Uterus (tissue), 4 donors: ENCODE results near the gene MAT1A. TPM values are rescaled to one million over a fixed set of nuclear protein-coding genes. Genes with fewer than 3 reads are reported as not detected.

Source experiments
- DNase-seq, 2 donors: peaks; one replicate each; pipeline ENCODE4 v3.0.0-alpha.2; 2019 to 2020
- H3K27ac ChIP-seq, 2 donors: fragments of 200-600 bp; sonication (generic); 1 replicate in 1 of 2; 2 replicates in 1 of 2; pipeline ENCODE4 v1.5.1; 2016 to 2018
- H3K27me3 ChIP-seq, 2 donors: fragments of 200-600 bp; sonication (generic); one replicate each; pipeline ENCODE4 v1.5.1; 2018 to 2019; ENCODE audit warnings: control low read depth in 1 of 2
- H3K36me3 ChIP-seq, 2 donors: fragments of 200-600 bp; sonication (generic); one replicate each; pipeline ENCODE4 v1.5.1; 2019; ENCODE audit warnings: control low read depth in 1 of 2
- H3K4me1 ChIP-seq, 2 donors: fragments of 200-600 bp; sonication (generic); one replicate each; pipeline ENCODE4 v1.5.1; 2018 to 2019; ENCODE audit warnings: control low read depth in 1 of 2
- H3K4me3 ChIP-seq, 2 donors: fragments of 200-600 bp; sonication (generic); 1 replicate in 1 of 2; 2 replicates in 1 of 2; pipeline ENCODE4 v1.5.1; 2018 to 2019; ENCODE audit warnings: mild to moderate bottlenecking in 1 of 2
- H3K9me3 ChIP-seq, 2 donors: fragments of 200-600 bp; sonication (generic); one replicate each; pipeline ENCODE4 v1.5.1; 2019; ENCODE audit warnings: control low read depth in 1 of 2
- POLR2A ChIP-seq, 2 donors: fragments of 450-650 bp; IDR thresholded peaks; one replicate each; pipeline ENCODE4 v1.6.1; 2016; ENCODE audit warnings: antibody characterized with exemption in 2 of 2, mild to moderate bottlenecking in 1 of 2, moderate library complexity in 1 of 2
- intact Hi-C: fragments of 100-400 bp; cut with DNase I; formaldehyde crosslinking; loops from one replicate; pipeline ENCODE4 v1.15.1; 2023; ENCODE audit warnings: low total_unique reads
- total RNA-seq, 4 donors: library from RNA; depleted of rRNA in 3 of 4; stranded (reverse); fragments of >200 nt in 3 of 4; gene quantifications; one replicate each; pipeline versions ENCODE4 v1.1.0 to v1.2.4, GENCODE V29; 2014 to 2023
- TF ChIP-seq, protein P1 (sequence below), 4 experiments: fragments of 200-600 bp in 2 of 4; fragments of 450-650 bp in 2 of 4; sonication (generic) in 2 of 4; IDR thresholded peaks; one replicate each; pipeline ENCODE4 v1.5.1; 2016 to 2019; ENCODE audit warnings: antibody characterized with exemption in 4 of 4, mild to moderate bottlenecking in 2 of 4, moderate library complexity in 1 of 4
- donor health status: DM: yes; HTN: yes; CAD: no.

The MAT1A gene
- total RNA-seq, 4 donors from 2014 or later, result 0.21 TPM; not detected in 3

DNA sequence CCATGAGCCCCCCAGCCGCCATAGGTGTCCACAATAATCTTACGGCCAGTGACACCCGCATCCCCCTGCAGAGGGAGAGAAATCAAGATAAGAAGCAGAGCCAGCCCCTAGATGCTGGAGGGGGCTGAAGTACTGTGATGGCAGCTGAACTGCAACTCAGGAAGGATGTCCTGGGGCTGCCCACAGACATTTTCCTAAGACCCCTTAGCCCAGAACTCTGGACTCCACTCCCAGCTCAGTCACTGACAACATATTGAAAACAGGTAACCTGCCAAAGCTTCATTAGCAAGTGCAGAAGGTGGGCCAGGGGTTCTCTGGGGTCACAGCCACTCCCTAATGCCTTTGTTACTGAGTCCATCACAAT, 14.3 kb downstream of the MAT1A start:
- intact Hi-C loops, result no loop called here
- Histone ChIP-seq H3K4me3 (no peak overlapping the region), H3K27ac (no peak overlapping the region)

DNA sequence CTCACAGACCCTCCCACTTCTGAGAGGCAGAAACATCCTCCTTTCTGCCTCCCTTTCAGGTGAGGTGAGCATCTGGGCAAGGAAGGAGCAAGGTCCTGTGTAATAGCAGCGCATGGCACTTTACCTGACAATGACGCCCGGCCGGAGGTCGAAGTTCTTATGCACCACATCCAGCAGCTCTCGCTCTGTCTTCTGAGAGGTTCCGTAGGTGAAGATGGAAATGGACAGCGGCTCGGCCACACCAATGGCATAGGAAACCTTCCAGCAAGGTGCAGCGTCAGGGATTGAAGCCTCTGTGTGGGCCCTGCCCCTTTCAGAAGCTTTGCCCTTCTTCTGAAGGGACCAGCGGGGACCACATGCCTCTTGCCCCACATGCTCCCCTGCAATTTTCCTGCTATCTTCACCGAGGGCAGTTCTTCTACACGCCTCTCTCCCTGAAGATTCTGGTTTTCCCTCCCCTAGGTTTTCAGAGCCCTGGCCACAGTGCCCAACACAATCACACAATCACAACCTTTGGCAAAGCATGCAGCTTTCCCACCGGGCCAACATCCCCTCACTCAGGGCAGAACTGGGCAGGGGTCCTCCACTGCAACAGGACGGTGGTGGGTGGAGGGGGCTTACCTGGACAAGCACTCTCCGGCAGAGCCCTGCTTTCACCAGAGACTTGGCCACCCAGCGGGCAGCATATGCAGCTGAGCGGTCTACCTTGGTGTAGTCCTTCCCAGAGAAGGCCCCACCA, 14.9 kb downstream of the MAT1A start:
- intact Hi-C loops, result no loop called here
- H3K4me1 ChIP-seq, result no peaks in the 10 kb centered on the region
- TF ChIP-seq, protein P1, sequence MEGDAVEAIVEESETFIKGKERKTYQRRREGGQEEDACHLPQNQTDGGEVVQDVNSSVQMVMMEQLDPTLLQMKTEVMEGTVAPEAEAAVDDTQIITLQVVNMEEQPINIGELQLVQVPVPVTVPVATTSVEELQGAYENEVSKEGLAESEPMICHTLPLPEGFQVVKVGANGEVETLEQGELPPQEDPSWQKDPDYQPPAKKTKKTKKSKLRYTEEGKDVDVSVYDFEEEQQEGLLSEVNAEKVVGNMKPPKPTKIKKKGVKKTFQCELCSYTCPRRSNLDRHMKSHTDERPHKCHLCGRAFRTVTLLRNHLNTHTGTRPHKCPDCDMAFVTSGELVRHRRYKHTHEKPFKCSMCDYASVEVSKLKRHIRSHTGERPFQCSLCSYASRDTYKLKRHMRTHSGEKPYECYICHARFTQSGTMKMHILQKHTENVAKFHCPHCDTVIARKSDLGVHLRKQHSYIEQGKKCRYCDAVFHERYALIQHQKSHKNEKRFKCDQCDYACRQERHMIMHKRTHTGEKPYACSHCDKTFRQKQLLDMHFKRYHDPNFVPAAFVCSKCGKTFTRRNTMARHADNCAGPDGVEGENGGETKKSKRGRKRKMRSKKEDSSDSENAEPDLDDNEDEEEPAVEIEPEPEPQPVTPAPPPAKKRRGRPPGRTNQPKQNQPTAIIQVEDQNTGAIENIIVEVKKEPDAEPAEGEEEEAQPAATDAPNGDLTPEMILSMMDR (IDR thresholded peaks at IDR 0.05), result no peak
- TF ChIP-seq POLR2A (IDR thresholded peaks at IDR 0.05), result no peak
- H3K4me3 ChIP-seq, result no peak overlapping the region
- H3K36me3 ChIP-seq, result no peaks in the 10 kb centered on the region
- no peaks in the 10 kb centered on the region for H3K27me3 ChIP-seq
- H3K27ac ChIP-seq, result no peak overlapping the region
- DNase-seq, result no peak
- H3K9me3 ChIP-seq, result no peaks in the 10 kb centered on the region

More for the DNA sequence above, 14.3 kb downstream of the MAT1A start:
- H3K9me3 ChIP-seq, result no peaks in the 10 kb centered on the region
- H3K27me3 ChIP-seq, result no peaks in the 10 kb centered on the region
- no peak for DNase-seq
- TF ChIP-seq, protein P1 (IDR thresholded peaks at IDR 0.05), result no peak
- TF ChIP-seq POLR2A (IDR thresholded peaks at IDR 0.05), result no peak
- no peaks in the 10 kb centered on the region for H3K4me1 ChIP-seq
- H3K36me3 ChIP-seq, result no peaks in the 10 kb centered on the region

DNA sequence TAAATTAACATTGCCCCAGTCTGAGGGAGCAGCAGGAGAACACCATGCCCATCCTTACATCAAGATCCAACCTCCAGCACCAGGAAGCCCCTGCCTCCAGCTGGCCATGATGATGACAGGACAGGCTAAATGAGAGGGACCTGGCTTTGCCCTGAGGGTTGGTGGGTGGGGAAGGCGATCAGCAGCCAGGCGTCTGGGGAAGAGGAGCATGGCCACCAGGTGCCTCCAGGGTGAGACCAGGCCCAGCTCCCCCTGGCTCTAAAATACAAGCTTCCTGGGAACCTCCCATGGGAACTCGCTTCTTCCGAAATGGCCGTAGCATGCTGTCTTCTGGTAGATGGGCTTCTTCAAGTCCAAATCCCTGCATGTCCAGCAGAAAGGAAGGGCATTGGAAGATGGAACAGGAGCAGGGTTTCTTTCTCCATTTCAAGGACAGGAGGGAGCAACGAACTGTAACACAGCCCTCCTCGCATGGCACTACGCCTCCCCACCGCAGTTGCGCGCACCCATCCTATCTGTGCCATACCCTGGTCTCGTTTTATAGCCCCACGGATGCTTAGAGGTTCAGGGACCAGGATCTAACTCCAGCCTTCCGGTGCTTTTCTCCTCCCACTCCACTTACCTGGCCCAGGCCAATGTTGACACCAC, 15.8 kb downstream of the MAT1A start:
- Histone ChIP-seq H3K27me3 (no peaks in the 10 kb centered on the region), H3K36me3 (no peaks in the 10 kb centered on the region), H3K9me3 (no peaks in the 10 kb centered on the region), H3K4me1 (no peaks in the 10 kb centered on the region), H3K4me3 (no peak overlapping the region), H3K27ac (no peak overlapping the region)
- TF ChIP-seq POLR2A (IDR thresholded peaks at IDR 0.05), result no peak
- TF ChIP-seq, protein P1 (IDR thresholded peaks at IDR 0.05), result no peak
- intact Hi-C loops, result no loop called here
- no peak for DNase-seq

DNA sequence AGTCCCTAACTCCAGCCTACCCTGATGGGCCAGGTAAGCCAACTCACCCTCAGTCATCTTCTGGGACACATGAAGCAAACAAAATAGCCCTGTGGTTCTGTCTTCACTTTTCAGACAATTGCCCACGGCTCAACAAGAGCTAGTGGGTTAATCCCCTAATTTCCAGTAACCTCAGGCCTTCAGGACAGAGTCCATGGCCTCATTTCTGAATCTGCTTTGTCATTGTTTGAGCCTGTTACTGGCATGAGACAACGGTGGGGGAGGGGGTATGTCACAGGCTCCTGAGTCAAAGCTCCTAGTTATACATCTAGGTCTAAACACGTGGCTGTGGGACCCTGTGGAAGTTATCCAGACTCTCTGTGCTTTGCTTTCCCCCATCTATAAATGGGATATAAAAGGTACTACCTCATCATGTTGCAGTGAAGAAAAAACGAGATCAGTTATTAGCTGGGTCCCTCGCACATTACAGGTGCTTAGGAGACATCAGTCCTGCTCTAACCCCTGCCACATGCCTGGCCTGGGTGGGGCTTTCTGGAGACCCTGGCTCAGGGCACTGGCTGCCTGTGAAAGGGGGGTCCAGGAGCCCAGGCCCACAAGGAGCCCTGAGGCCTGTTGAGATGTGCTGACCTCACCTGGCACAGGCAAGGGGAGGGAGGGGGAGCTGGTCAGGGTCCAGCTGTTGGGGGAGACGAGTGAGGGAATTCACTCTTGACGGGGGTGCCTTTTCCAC, 16.5 kb downstream of the MAT1A start:
- H3K36me3 ChIP-seq, result no peaks in the 10 kb centered on the region
- H3K27me3 ChIP-seq, result no peaks in the 10 kb centered on the region
- no peak overlapping the region for H3K4me3 ChIP-seq
- no peak for DNase-seq
- intact Hi-C loops, result no loop called here
- H3K27ac ChIP-seq, result no peak overlapping the region
- no peak for TF ChIP-seq POLR2A (IDR thresholded peaks at IDR 0.05)
- H3K4me1 ChIP-seq, result no peaks in the 10 kb centered on the region
- H3K9me3 ChIP-seq, result no peaks in the 10 kb centered on the region

DNA sequence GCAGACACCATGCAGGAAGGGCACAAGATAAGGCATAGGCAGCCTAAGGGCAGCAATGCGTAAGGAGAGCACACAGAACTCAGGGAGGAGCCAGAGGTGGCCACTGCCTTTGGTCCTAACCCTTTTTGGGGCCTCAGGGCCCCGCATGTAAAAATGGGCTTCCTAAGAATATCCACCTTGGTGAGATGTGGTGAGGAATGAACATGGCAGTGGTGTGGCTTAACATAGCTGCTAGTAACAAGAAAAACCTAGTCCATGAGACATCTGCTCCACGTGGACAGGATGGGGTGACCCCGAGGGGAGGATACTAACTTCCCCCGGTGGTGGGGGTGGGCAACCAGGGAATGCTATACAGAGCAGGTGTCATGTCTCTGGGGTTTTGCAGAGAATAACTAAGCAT, 18.0 kb downstream of the MAT1A start:
- Histone ChIP-seq H3K27ac (no peak overlapping the region), H3K9me3 (no peaks in the 10 kb centered on the region), H3K36me3 (no peaks in the 10 kb centered on the region), H3K4me1 (no peaks in the 10 kb centered on the region), H3K4me3 (no peak overlapping the region), H3K27me3 (no peaks in the 10 kb centered on the region)
- TF ChIP-seq, protein P1 (IDR thresholded peaks at IDR 0.05), result no peak
- no peak for TF ChIP-seq POLR2A (IDR thresholded peaks at IDR 0.05)
- intact Hi-C loops, result no loop called here
- no peak for DNase-seq
